Fibroblast of lung (primary cell): Measurements from ENCODE around the gene S100Z. TPM values are rescaled to one million over a fixed set of nuclear protein-coding genes. Genes with fewer than 3 reads are reported as not detected.
A peak's percentile ranks its signal among the peaks of the same experiment; 100 is the strongest.

ENCODE experiments used
- DNase-seq, 2 donors: peaks; one replicate each; pipeline versions ENCODE4 v3.0.0 to v3.0.0-alpha.2; 2010; ENCODE audit warnings: low read depth in 2 of 2
- H2AFZ ChIP-seq: 2 replicates; pipeline ENCODE4 v1.5.1; 2012; ENCODE audit warnings: low read length, control low read depth, inconsistent platforms
- H3K27ac ChIP-seq: 2 replicates; pipeline ENCODE4 v1.5.1; 2011; ENCODE audit warnings: low read length, control low read depth; ENCODE audit not compliant: insufficient read depth
- H3K27me3 ChIP-seq: 2 replicates; pipeline ENCODE4 v1.5.1; 2011; ENCODE audit warnings: mild to moderate bottlenecking, low read length; ENCODE audit not compliant: control insufficient read depth, insufficient read depth
- H3K36me3 ChIP-seq: 2 replicates; pipeline ENCODE4 v1.5.1; 2011; ENCODE audit warnings: low read length; ENCODE audit not compliant: control insufficient read depth, insufficient read depth
- H3K4me1 ChIP-seq: 2 replicates; pipeline ENCODE4 v1.5.1; 2011; ENCODE audit warnings: low read length; ENCODE audit not compliant: control insufficient read depth, insufficient read depth; ENCODE audit errors: extremely low read depth
- H3K4me2 ChIP-seq: 2 replicates; pipeline ENCODE4 v1.5.1; 2011; ENCODE audit warnings: low read length, control low read depth; ENCODE audit not compliant: insufficient read depth; ENCODE audit errors: extremely low read depth
- H3K4me3 ChIP-seq, 4 experiments: fragments of 200-600 bp in 1 of 4; sonication (generic) in 1 of 4; replicated peaks in 1 of 4; 2 replicates each; pipeline ENCODE4 v1.5.1; 2011 to 2016; ENCODE audit warnings: low read length in 4 of 4, low read depth in 3 of 4, mild to moderate bottlenecking in 3 of 4, control low read depth in 2 of 4, inconsistent platforms in 1 of 4, mixed read lengths in 1 of 4; ENCODE audit not compliant: insufficient read depth in 1 of 4; ENCODE audit errors: control extremely low read depth in 1 of 4
- H3K79me2 ChIP-seq: 2 replicates; pipeline ENCODE4 v1.5.1; 2012; ENCODE audit warnings: mild to moderate bottlenecking, low read length, inconsistent platforms; ENCODE audit not compliant: control insufficient read depth, insufficient read depth
- H3K9ac ChIP-seq: 2 replicates; pipeline ENCODE4 v1.5.1; 2011; ENCODE audit warnings: mild to moderate bottlenecking, low read length, control low read depth; ENCODE audit not compliant: insufficient read depth
- H3K9me3 ChIP-seq: 2 replicates; pipeline ENCODE4 v1.5.1; 2012; ENCODE audit warnings: low read depth, low read length; ENCODE audit not compliant: control insufficient read depth, insufficient read depth
- H4K20me1 ChIP-seq: 2 replicates; pipeline ENCODE4 v1.5.1; 2011; ENCODE audit warnings: low read length; ENCODE audit not compliant: control insufficient read depth, insufficient read depth; ENCODE audit errors: extremely low read depth
- EZH2 ChIP-seq: IDR thresholded peaks from 2 replicates; pipeline ENCODE4 v1.5.1; 2012; ENCODE audit warnings: low read length, control low read depth, mild to moderate bottlenecking; ENCODE audit errors: missing control alignments
- polyA plus RNA-seq, 2 donors: library from polyadenylated mRNA; depleted of rRNA in 1 of 2; stranded (reverse) in 1 of 2; unstranded in 1 of 2; fragments of >200 nt; gene quantifications; 2 replicates each; pipeline ENCODE4 v1.2.1, GENCODE V29; 2011 to 2012; ENCODE audit warnings: missing spikeins in 1 of 2
- total RNA-seq: library from RNA; depleted of rRNA; stranded (reverse); fragments of >200 nt; gene quantifications from 2 replicates; pipeline ENCODE4 v1.2.1, GENCODE V29; 2014
- TF ChIP-seq, protein P1 (sequence below), 2 donors: IDR thresholded peaks in 1 of 2; conservative IDR thresholded peaks in 1 of 2; 1 replicate in 1 of 2; 2 replicates in 1 of 2; pipeline ENCODE4 v1.5.1; 2011 to 2012; ENCODE audit warnings: low read length in 2 of 2, control low read depth in 1 of 2, inconsistent platforms in 1 of 2, low read depth in 1 of 2, mild to moderate bottlenecking in 1 of 2

The S100Z gene
- total and polyA plus RNA-seq, 2 donors (not counting 1 experiment from before 2014, with no cell fraction given), result not detected

DNA sequence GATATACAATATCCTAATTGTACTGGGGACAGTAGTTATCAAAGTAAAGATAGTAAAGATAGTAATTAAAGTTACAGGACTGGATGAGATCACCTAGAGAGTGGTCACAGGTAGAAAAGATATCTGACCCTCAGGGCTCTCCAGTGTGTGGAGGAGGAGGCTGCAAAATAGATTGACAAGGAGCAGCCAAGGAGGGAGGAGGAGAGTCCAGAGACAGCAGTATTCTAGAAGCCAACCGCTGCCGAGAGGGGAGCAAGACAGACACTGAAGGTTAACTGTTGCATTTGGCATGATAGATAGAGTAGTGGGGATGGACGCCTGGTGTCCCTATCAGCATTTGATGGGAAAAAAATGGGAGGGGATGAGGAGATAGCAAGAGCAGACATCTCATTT, 48.0 kb upstream of the S100Z start:
- Histone ChIP-seq H3K4me1 (peaks cover 6% of the 10 kb centered on the region), H3K4me3 (no peak overlapping the region), H3K27ac (no peak overlapping the region)

DNA sequence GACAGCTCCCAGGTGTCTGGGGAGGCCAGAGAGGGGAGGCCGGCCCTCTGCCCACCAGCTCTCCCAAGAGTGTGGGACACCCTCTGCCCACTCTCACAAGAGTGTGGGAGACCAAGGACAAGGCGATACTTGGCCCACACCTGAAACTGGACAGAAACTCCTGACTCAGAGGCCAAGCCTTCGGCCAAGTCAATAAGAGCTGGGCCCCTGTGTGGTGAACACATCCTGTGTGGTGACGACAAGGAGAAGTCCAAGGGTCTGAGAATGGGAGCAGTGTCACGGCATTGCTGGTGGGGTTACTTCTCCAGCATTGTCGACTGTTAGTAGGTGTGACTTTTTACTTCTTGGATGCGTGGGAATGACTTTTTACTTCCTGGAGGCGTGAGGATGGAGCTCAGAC, 45.5 kb upstream of the S100Z start:
- Histone ChIP-seq H3K4me2 (no peak overlapping the region), H3K79me2 (no peaks in the 10 kb centered on the region), H2AFZ (no peak overlapping the region), H3K36me3 (no peaks in the 10 kb centered on the region), H3K4me3 (no peak overlapping the region), H3K4me1 (peaks cover 12% of the 10 kb centered on the region), H3K27me3 (no peaks in the 10 kb centered on the region), H4K20me1 (no peaks in the 10 kb centered on the region), H3K9me3 (no peaks in the 10 kb centered on the region), H3K9ac (no peak overlapping the region), H3K27ac (no peak overlapping the region)
- peak in 1 of 2 donors; percentile 88 for DNase-seq
- TF ChIP-seq, protein P1, sequence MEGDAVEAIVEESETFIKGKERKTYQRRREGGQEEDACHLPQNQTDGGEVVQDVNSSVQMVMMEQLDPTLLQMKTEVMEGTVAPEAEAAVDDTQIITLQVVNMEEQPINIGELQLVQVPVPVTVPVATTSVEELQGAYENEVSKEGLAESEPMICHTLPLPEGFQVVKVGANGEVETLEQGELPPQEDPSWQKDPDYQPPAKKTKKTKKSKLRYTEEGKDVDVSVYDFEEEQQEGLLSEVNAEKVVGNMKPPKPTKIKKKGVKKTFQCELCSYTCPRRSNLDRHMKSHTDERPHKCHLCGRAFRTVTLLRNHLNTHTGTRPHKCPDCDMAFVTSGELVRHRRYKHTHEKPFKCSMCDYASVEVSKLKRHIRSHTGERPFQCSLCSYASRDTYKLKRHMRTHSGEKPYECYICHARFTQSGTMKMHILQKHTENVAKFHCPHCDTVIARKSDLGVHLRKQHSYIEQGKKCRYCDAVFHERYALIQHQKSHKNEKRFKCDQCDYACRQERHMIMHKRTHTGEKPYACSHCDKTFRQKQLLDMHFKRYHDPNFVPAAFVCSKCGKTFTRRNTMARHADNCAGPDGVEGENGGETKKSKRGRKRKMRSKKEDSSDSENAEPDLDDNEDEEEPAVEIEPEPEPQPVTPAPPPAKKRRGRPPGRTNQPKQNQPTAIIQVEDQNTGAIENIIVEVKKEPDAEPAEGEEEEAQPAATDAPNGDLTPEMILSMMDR (conservative IDR thresholded peaks at IDR 0.05 in 1 of 2, IDR thresholded peaks at IDR 0.05 in 1 of 2; ENCODE audit: low read depth in 1 of 2, low read length in 2 of 2), result no peak
- no peak for TF ChIP-seq EZH2

More for the DNA sequence above, 48.0 kb upstream of the S100Z start:
- no peak overlapping the region for H3K9ac ChIP-seq
- no peaks in the 10 kb centered on the region for H3K79me2 ChIP-seq
- DNase-seq, result no peak
- no peaks in the 10 kb centered on the region for H3K27me3 ChIP-seq
- H4K20me1 ChIP-seq, result no peaks in the 10 kb centered on the region
- H3K36me3 ChIP-seq, result no peaks in the 10 kb centered on the region
- TF ChIP-seq, protein P1 (conservative IDR thresholded peaks at IDR 0.05 in 1 of 2, IDR thresholded peaks at IDR 0.05 in 1 of 2; ENCODE audit: low read depth in 1 of 2, low read length in 2 of 2), result no peak
- no peak for TF ChIP-seq EZH2
- no peak overlapping the region for H2AFZ ChIP-seq
- no peaks in the 10 kb centered on the region for H3K9me3 ChIP-seq
- H3K4me2 ChIP-seq, result no peak overlapping the region

GRCh38 chr5:76805821-76806505, 43.9 kb upstream of the S100Z start:
- no peak for TF ChIP-seq EZH2
- TF ChIP-seq, protein P1 (conservative IDR thresholded peaks at IDR 0.05 in 1 of 2, IDR thresholded peaks at IDR 0.05 in 1 of 2; ENCODE audit: low read depth in 1 of 2, low read length in 2 of 2), result peak in 1 of 2 donors; percentile 7
- Histone ChIP-seq H3K9ac (no peak overlapping the region), H3K27me3 (no peaks in the 10 kb centered on the region), H3K4me2 (peak overlapping the region; percentile 59), H2AFZ (no peak overlapping the region), H3K9me3 (no peaks in the 10 kb centered on the region), H4K20me1 (no peaks in the 10 kb centered on the region), H3K36me3 (no peaks in the 10 kb centered on the region), H3K79me2 (no peaks in the 10 kb centered on the region), H3K27ac (peak overlapping the region; percentile 71), H3K4me1 (peaks cover 12% of the 10 kb centered on the region), H3K4me3 (no peak overlapping the region)
- DNase-seq, result peak; percentile 99 to 100
